MM.1S (cell line): Measurements from ENCODE around the gene MUC5B.

Experiments
- DNase-seq: peaks from one replicate; pipeline ENCODE4 v3.0.0-alpha.2; 2015
- H2AFZ ChIP-seq: fragments of 300-600 bp; sonication (generic); 2 replicates; pipeline ENCODE4 v1.6.0; 2016; ENCODE audit warnings: antibody characterized with exemption, low read length
- H3F3A ChIP-seq: fragments of 300-600 bp; sonication (generic); 2 replicates; pipeline ENCODE4 v1.6.1; 2016; ENCODE audit warnings: mild to moderate bottlenecking, antibody characterized with exemption, low read length, moderate library complexity, mixed read lengths; ENCODE audit not compliant: insufficient read depth
- H3K27ac ChIP-seq: fragments of 300-600 bp; sonication (generic); 2 replicates; pipeline ENCODE4 v1.5.1; 2016; ENCODE audit warnings: mild to moderate bottlenecking, low read length
- H3K27me3 ChIP-seq: fragments of 300-600 bp; sonication (generic); replicated peaks from 2 replicates; pipeline ENCODE4 v1.6.0; 2016; ENCODE audit warnings: low read length; ENCODE audit not compliant: insufficient read depth
- H3K36me3 ChIP-seq: fragments of 300-600 bp; sonication (generic); replicated peaks from 2 replicates; pipeline ENCODE4 v1.6.1; 2016; ENCODE audit warnings: mild to moderate bottlenecking, low read length, mixed read lengths; ENCODE audit not compliant: insufficient read depth
- H3K4me1 ChIP-seq: fragments of 300-600 bp; sonication (generic); 2 replicates; pipeline ENCODE4 v1.6.1; 2016; ENCODE audit warnings: low read length, mixed read lengths
- H3K4me2 ChIP-seq: fragments of 300-600 bp; sonication (generic); 2 replicates; pipeline ENCODE4 v1.6.0; 2016; ENCODE audit warnings: low read depth, low read length
- H3K4me3 ChIP-seq: fragments of 300-600 bp; sonication (generic); 2 replicates; pipeline ENCODE4 v1.5.1; 2016; ENCODE audit warnings: low read length, mixed read lengths
- H3K79me2 ChIP-seq: fragments of 300-600 bp; sonication (generic); 2 replicates; pipeline ENCODE4 v1.6.1; 2016; ENCODE audit warnings: mixed run types, low read length, mixed read lengths
- H3K9ac ChIP-seq: fragments of 300-600 bp; sonication (generic); 2 replicates; pipeline ENCODE4 v1.6.1; 2016; ENCODE audit warnings: low read length, mixed read lengths
- H3K9me2 ChIP-seq: fragments of 300-600 bp; sonication (generic); replicated peaks from 2 replicates; pipeline ENCODE4 v1.6.1; 2016; ENCODE audit warnings: mild to moderate bottlenecking, low read length, mixed read lengths; ENCODE audit not compliant: insufficient read depth
- H3K9me3 ChIP-seq: fragments of 300-600 bp; sonication (generic); replicated peaks from 2 replicates; pipeline ENCODE4 v1.6.1; 2016; ENCODE audit warnings: mild to moderate bottlenecking, low read length, mixed read lengths; ENCODE audit not compliant: insufficient read depth
- H4K20me1 ChIP-seq: fragments of 300-600 bp; sonication (generic); 2 replicates; pipeline ENCODE4 v1.6.1; 2016; ENCODE audit warnings: mild to moderate bottlenecking, low read length, moderate library complexity, mixed read lengths; ENCODE audit not compliant: insufficient read depth
- CTCF ChIP-seq: fragments of 300-600 bp; sonication (generic); IDR thresholded peaks from 2 replicates; pipeline ENCODE4 v1.5.1; 2016; ENCODE audit warnings: antibody characterized with exemption, low read length, mixed read lengths
- EZH2 ChIP-seq: fragments of 300-600 bp; sonication (generic); optimal IDR thresholded peaks from 2 replicates; pipeline ENCODE3; 2017; ENCODE audit warnings: low read depth, mild to moderate bottlenecking, antibody characterized with exemption, low read length, mixed read lengths
- EZH2phosphoT487 ChIP-seq: fragments of 300-600 bp; sonication (generic); IDR thresholded peaks from 2 replicates; pipeline ENCODE4 v1.6.1; 2018; ENCODE audit warnings: antibody characterized with exemption, low read length

Gene MUC5B

GRCh38 chr11:1298695-1299492 is 76.0 kb downstream of the MUC5B start:
- no peak overlapping the region for H3K27ac ChIP-seq
- H3K4me2 ChIP-seq, result no peak overlapping the region
- no peak for DNase-seq

GRCh38 chr11:1299621-1300020 is 76.8 kb downstream of the MUC5B start:
- no peaks in the 10 kb centered on the region for H3F3A ChIP-seq
- no peak for DNase-seq
- H3K4me1 ChIP-seq, result no peaks in the 10 kb centered on the region
- H3K4me3 ChIP-seq, result no peak overlapping the region
- H3K27ac ChIP-seq, result no peak overlapping the region
- no peaks in the 10 kb centered on the region for H3K9me3 ChIP-seq
- no peaks in the 10 kb centered on the region for H4K20me1 ChIP-seq
- no peak overlapping the region for H3K9ac ChIP-seq
- no peak overlapping the region for H3K4me2 ChIP-seq
- no peaks in the 10 kb centered on the region for H3K36me3 ChIP-seq
- TF ChIP-seq EZH2, result no peak
- no peak for TF ChIP-seq CTCF
- TF ChIP-seq EZH2phosphoT487, result no peak
- no peak overlapping the region for H2AFZ ChIP-seq
- H3K27me3 ChIP-seq, result no peaks in the 10 kb centered on the region
- H3K79me2 ChIP-seq, result peaks cover 83% of the 10 kb centered on the region
- no peaks in the 10 kb centered on the region for H3K9me2 ChIP-seq

More at GRCh38 chr11:1298695-1299492, 76.0 kb downstream of the MUC5B start:
- Histone ChIP-seq H3F3A (no peaks in the 10 kb centered on the region), H3K4me3 (no peak overlapping the region), H3K9ac (no peak overlapping the region), H3K79me2 (peaks cover 76% of the 10 kb centered on the region), H3K36me3 (no peaks in the 10 kb centered on the region), H4K20me1 (no peaks in the 10 kb centered on the region), H2AFZ (no peak overlapping the region), H3K27me3 (no peaks in the 10 kb centered on the region), H3K9me3 (no peaks in the 10 kb centered on the region), H3K4me1 (no peaks in the 10 kb centered on the region), H3K9me2 (no peaks in the 10 kb centered on the region)
- TF ChIP-seq EZH2phosphoT487 (no peak), EZH2 (no peak), CTCF (no peak)

- no peak for DNase-seq
- no peaks in the 10 kb centered on the region for H3K36me3 ChIP-seq
- H4K20me1 ChIP-seq, result no peaks in the 10 kb centered on the region
- H3K79me2 ChIP-seq, result peaks cover 88% of the 10 kb centered on the region
- H3K4me1 ChIP-seq, result no peaks in the 10 kb centered on the region
- no peak overlapping the region for H3K9ac ChIP-seq
- no peaks in the 10 kb centered on the region for H3F3A ChIP-seq
- H2AFZ ChIP-seq, result no peak overlapping the region
- no peaks in the 10 kb centered on the region for H3K9me2 ChIP-seq
- no peak for TF ChIP-seq CTCF
- no peak for TF ChIP-seq EZH2
- no peak for TF ChIP-seq EZH2phosphoT487
- no peaks in the 10 kb centered on the region for H3K9me3 ChIP-seq
- H3K4me3 ChIP-seq, result no peak overlapping the region
- H3K27me3 ChIP-seq, result no peaks in the 10 kb centered on the region
- H3K27ac ChIP-seq, result no peak overlapping the region
- H3K4me2 ChIP-seq, result no peak overlapping the region
Observed at GRCh38 chr11:1300121-1300520, 77.3 kb downstream of the MUC5B start.
